Activated gamma-delta T cell (primary cell): Measurements from ENCODE around the gene LRTM1.

Source experiments
- DNase-seq: peaks from one replicate; lab custom pipeline; 2025; lab: John Stamatoyannopoulos, UW

The LRTM1 gene

GRCh38 chr3:54940971-54941370 is 13.1 kb upstream of the LRTM1 start:
- DNase-seq = no peak

- no peak for DNase-seq
These were observed 11.9 kb upstream of the LRTM1 start for GRCh38 chr3:54939557-54940300.

GRCh38 chr3:54936561-54936960 is 8.7 kb upstream of the LRTM1 start:
- no peak for DNase-seq

GRCh38 chr3:54935869-54936268 is 8.0 kb upstream of the LRTM1 start:
- no peak for DNase-seq

GRCh38 chr3:54932606-54933005 is 4.7 kb upstream of the LRTM1 start:
- no peak for DNase-seq

- no peak for DNase-seq
These were observed 3.3 kb upstream of the LRTM1 start for GRCh38 chr3:54931182-54931581.

GRCh38 chr3:54918516-54918915 is 9.3 kb downstream of the LRTM1 start:
- no peak for DNase-seq

GRCh38 chr3:54917862-54918261 is 10.0 kb downstream of the LRTM1 start:
- DNase-seq = no peak

GRCh38 chr3:54917174-54917573 is 10.7 kb downstream of the LRTM1 start:
- no peak for DNase-seq

- no peak for DNase-seq
These were observed 11.1 kb downstream of the LRTM1 start for GRCh38 chr3:54916732-54917131.

- no peak for DNase-seq
These were observed 11.9 kb downstream of the LRTM1 start for GRCh38 chr3:54915976-54916375.

GRCh38 chr3:54915181-54915580 is 12.7 kb downstream of the LRTM1 start:
- DNase-seq = no peak

- DNase-seq = no peak
These were observed 13.7 kb downstream of the LRTM1 start for GRCh38 chr3:54914180-54914579.

GRCh38 chr3:54909191-54909590 is 18.7 kb downstream of the LRTM1 start:
- no peak for DNase-seq

- no peak for DNase-seq
These were observed 21.1 kb downstream of the LRTM1 start for GRCh38 chr3:54906763-54907162.

GRCh38 chr3:54905920-54906319 is 21.9 kb downstream of the LRTM1 start:
- no peak for DNase-seq

GRCh38 chr3:54905261-54905888 is 22.5 kb downstream of the LRTM1 start:
- no peak for DNase-seq

GRCh38 chr3:54901906-54902685 is 25.8 kb downstream of the LRTM1 start:
- no peak for DNase-seq

- no peak for DNase-seq
These were observed 26.8 kb downstream of the LRTM1 start for GRCh38 chr3:54900838-54901591.

- DNase-seq = no peak
These were observed 28.6 kb downstream of the LRTM1 start for GRCh38 chr3:54899273-54899672.

- no peak for DNase-seq
These were observed 30.7 kb downstream of the LRTM1 start for GRCh38 chr3:54897028-54897711.

GRCh38 chr3:54895613-54896012 is 32.2 kb downstream of the LRTM1 start:
- DNase-seq = no peak
